GM19395 (cell line): ENCODE data around the gene LAMC3.

Experiments used
- ATAC-seq: cut with Tn5 transposase; IDR thresholded peaks from one replicate; pipeline ENCODE4 v1.9.1; 2021; ENCODE audit warnings: mild to moderate bottlenecking, moderate library complexity; ENCODE audit not compliant: unreplicated experiment

Gene LAMC3

DNA sequence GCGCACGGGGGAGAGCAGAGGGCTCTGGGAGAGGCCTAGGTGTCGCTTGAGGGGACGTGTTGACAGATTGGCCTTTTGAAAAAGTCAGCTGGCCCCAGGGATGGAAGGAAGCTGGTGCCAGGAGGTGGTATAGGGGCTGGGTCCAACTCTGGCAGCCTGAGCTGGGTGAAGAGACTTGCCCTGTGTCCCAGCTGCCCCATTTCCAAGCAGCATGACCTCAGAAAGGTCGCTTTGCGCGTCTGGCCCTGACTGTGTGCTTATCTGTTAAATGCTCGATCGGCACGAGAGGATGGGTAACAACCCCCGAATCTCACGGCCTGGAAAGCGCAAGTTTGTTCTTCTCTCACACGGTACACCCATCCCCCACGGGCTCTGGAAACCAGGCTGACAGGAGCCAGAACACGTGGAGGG, 31.2 kb upstream of the LAMC3 start:
- no peak for ATAC-seq

DNA sequence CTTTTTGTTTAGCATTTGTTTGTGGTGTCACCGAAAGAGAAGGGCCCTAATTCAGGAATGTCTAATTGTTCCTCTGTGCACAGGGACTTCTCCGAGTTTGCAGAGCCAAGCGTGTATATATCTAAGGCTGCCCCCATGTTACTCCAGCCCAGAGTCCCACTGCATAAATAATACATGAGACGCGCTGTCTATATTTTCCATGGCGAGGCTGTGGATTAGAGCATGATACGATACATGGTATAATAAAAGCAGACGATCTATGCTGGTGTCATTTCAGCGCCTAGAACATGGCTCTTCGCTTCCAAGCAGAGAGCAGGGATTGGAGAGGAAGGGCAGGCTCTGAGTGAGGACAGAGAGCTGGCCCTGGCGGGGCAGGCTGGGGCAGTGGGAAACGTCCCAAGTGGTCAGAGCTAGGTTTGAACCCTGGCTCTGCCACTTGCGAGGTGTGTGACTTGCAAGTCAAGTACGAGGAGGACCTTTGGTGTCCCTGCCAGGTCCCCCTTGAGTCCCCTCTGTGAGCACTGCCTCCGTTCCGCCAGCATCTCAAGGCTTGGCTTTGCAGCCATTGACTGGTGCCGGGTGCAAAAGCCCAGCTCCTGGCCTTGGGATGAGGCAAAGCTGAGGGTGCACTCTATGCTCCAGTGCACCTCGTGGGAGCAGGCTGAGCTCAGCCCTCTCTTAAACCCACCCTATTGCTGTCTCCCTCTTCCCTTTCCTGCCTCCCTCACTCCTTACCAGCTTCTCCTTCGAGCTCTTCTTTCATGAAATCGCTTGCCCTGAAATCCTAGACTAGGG, 29.2 kb upstream of the LAMC3 start:
- ATAC-seq, result no peak

DNA sequence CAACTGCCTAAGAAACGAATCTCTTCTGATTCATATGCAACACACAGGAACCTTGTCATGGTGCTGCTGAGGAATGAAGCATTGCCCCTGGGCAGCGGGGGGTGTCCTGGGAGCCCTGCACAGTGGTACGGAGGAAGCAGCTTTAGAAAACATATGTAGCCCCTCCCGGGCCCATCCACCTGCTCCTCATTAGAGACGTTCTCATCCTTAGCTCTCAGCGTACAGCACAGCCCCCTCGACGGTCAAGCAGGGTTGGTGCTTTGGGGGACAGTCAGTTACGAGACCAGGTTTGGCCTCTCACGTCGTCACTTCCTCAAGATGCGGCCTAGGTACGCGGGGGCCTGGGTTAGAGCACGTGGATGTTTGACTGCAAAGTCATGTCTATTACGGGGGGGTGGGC, 28.4 kb upstream of the LAMC3 start:
- ATAC-seq, result no peak

DNA sequence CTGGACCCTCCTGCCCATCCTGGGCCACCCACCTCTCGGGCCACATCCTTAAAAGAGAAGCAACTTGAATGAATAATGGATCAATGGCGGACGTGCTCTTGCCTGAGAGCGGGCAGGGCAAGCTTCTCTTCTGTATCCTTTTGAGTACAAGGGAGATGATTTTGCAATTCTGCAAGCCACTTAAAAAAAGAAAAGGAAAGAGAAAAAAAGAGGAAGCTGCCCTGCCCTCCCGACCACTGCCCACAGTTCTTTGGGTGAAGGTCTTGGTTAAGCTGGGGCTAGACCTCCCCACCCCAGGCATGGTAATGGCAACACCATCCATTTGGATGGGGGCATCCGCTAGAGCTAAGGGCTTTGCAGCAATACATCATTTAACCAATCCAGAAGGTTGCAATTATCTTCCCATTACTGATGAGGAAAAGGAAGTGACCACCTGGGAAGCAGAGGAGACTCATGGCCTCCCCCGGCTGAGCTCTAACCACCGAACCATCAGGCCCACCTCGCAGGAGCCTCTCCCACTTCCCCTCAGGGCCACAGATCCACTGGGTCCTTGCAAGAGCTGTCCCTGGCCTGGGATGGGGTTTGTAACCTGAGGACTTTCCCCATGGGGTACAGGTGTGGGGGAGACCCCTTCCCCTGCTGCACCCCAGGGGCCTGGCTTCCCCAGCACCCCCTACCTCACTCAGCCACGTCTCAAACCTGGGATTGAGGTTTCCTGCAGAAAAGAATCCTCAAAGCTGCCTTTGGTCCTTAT, 27.8 kb upstream of the LAMC3 start:
- ATAC-seq, result no peak

DNA sequence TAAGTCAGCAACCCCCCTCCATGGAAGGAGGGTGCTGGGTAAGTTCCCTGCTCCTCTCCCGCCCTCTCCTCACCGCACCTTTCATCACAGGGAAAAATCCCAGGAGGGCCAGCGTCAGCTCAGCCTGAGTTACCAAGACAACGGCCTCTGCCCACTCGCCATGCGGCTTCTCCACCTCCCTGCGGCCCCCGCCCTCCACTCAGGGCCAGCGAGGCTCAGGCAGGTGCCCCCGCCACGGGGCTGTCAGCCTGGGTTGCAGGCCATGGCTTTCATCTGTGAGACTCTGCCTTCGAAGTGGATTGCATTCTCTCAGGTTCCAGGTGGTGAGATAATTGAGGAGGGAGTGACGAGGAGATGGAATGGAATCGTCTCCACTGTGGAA, 27.2 kb upstream of the LAMC3 start:
- no peak for ATAC-seq

DNA sequence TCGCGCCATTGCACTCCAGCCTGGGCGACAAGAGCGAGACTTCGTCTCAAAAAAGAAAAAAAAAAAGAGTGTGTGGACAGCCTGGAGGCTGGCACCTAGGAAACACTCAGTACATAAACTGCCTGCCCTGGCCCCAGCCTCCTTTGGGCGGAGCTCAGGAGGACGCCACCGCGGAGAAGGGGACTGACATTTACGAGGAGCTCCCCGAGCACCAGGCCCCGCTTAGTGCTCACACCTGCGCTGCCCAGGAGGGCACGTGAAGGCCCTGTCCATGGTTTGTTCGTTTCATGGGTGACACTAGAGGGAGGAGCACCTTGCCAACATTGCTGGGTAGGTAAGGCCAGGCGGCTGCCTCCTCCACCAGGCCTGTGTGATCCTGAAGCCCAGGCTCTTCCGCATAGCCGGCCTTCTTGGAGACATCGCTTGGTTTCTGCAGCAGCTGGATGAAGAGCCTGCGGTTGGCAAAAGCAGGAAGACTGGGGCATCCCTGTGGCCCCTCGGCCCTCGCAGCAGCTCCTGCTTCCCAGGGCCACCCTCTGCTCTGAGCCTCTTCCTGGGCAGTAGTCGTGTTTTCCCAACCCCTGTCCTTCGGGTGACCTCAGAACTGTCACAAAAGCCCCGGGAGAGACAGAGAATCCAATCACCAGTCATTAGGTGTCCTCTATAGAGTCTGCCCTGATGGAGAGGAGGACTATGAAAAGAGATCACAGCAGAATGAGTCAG, 26.2 kb upstream of the LAMC3 start:
- no peak for ATAC-seq

DNA sequence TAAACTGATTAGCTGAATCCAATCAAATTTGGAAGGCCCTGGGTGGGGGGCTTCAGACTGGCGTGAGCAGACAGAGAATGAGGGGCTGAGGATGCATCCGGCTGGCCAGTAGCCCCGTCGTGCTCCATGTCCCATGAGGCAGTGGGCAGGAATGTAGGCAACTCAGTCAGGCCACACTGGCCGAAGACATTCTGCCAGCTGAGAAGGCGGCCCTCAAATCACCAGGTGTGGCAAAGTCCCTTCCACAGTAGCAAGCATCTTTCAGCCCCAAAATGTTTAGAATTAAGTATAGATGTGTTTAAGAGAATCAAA, 25.7 kb upstream of the LAMC3 start:
- ATAC-seq, result no peak

DNA sequence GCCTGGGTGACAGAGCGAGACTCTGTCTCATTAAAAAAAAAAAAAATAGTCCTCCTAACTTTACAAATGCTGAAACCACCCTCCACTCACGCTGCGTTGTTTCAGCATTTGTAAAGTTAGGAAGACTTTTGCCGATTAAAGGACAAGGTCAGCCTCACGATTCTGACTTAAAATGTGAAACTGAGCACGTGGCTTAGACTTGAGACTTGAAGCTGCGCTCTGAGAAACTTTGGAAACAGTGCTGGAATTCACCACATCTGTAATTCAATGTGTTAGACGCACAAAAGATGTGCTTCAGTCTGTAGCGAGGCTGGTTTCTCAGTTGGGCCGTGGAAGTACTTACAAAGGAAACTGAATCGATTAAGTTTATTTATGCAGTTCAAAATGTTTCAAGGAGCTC, 25.0 kb upstream of the LAMC3 start:
- ATAC-seq, result no peak

DNA sequence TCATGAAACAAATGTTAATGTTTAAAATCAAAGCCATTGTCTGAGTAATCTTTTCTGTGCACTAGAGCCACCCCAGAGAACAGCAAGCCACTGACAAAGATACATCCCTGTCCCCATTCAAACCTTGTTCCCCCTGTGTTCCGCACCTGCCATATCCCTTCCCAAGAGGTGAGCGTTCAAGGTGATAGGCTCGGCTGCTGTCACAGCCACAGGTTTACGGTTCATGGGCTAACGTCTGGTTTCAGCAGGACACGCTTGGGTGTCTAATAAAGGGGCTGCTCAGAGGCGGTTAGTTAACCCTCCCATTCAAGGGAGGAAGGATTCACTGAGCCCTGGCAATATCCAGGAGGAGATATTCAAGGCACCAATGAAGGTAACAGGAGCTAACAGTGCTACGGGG, 24.5 kb upstream of the LAMC3 start:
- no peak for ATAC-seq

DNA sequence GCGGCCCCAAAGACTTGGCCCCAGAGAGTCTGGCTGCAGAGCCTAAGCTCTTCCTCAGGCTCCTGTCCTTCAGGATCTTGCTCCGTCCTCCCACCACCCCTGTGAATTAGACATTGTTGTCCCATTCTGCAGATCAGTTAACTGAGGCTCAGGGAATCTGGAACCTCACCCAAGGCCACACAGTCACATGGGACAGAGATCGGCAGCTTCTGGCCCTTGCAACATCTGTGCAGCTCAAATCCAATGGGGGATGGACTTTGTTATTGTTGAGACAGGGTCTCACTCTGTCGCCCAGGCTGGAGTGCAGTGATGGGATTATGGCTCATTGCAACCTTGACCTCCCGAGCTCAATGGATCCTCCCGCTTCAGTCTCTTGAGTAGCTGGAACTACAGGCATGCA, 23.9 kb upstream of the LAMC3 start:
- ATAC-seq, result no peak

DNA sequence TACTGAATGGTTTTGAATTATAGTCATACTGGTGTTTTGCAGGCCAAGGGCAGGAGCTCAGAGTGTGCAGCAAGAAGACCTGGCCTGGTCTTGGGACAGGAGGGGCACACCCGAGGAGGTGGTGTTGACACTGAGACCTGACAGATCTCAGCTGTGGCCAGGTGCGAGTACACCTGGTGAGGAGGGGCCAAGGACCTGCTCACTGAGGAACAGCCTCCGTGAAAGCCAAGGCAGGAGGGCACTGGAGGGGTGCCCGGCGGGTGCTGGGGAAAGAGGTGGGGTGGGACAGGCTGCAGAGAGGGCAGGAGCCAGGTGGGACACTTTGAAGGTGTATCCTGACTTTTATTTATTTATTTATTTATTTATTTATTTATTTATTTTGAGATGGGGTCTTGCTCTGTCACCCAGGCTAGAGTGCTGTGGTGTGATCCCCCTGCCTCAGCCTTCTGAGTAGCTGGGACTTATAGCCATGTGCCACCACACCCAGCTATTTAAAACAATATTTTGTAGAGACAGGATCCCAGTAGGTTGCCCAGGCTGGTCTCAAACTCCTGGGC, 23.3 kb upstream of the LAMC3 start:
- no peak for ATAC-seq

DNA sequence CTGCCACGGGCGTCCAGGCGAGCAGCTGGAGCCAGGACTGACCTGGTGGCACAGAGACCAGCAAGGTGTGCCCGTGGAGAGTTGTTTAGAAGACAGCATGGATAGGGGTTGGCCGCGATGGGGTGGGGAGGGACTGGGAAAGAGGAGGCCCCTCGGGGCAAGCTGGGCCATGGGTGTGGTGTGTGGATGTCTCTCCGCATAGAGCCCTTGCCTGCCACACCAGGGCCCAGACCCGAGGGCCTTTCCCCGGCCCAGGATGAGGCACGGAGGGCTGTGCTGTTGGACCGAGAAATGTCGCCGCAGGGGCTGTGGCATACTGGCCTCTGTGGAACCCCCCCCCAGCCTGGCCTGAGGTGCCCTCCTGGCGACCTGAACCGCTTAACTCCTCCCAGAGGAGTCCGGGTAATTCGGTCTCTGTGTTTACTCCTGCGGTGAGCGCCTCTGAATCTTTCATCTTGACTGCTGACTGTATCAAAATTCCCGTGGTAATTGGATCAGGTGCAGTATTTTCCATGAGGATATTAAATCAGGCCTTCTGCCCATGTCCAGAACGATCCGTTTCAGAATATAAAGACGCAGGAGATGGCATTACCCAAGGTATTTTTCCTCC, 22.5 kb upstream of the LAMC3 start:
- no peak for ATAC-seq

DNA sequence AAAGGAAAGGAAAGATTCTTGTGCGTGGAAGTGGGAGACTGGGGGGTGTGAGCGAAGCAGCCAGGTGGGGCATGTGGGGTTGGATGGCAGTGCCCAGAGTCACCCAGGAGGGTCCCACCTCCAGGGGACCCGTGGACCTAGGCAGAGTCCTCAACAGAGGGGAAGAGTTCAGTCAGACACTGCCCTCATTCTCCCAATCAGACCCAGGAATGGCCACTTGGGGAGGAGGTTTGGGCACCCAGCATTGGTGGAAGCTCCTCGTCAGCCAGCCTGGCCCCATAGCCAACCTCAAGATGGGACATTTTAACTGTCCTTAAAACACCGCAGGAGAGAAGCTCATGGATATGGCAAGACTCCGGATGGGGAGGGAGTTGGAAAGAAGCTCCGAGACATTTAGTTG, 21.9 kb upstream of the LAMC3 start:
- no peak for ATAC-seq

DNA sequence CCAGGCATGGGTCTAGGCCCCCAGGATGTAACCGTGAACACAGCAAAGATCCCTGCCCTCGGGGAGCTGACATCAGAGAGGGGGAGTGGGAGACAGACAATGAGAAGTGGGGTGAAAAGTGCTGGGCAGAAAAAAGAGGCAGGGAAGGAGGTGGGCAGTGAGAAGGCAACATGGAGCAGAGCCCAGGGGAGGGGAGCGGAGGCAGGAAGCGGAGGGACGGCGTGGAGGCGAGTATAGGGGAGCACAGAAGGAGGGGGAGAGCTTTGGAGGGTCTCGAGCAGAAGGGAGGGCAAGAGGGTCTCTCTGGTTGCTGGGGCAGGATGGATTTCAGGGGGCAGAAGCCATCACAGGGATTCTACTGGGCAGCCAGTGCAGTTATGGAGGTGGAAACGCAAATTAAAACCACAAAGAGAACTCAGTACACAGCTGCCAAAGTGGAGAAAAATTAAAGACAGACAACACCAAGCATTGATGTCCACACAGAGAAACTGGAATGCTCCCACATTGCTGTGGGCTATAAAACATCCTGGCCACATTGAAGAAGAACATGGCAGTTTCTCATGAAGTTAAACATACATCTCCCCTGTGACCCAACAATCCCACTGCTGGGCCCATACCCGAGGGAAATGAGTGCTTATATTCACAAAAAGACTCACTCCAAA, 21.1 kb upstream of the LAMC3 start:
- no peak for ATAC-seq

DNA sequence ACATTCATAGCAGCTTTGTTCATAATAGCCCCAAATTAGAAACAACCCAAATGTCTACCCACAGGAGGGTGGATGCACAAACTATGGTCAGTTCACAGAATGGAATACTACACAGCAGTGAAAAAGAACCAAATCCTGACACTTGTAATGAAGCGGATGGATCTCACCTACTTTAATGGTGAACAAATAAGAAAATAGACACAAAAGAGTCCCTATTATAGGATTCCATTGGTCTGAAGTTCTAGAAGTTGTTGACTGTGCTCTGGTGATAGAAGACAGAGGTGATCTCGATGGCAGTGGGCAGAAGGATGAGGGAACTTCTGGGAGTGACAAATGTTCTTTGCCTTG, 20.6 kb upstream of the LAMC3 start:
- no peak for ATAC-seq

DNA sequence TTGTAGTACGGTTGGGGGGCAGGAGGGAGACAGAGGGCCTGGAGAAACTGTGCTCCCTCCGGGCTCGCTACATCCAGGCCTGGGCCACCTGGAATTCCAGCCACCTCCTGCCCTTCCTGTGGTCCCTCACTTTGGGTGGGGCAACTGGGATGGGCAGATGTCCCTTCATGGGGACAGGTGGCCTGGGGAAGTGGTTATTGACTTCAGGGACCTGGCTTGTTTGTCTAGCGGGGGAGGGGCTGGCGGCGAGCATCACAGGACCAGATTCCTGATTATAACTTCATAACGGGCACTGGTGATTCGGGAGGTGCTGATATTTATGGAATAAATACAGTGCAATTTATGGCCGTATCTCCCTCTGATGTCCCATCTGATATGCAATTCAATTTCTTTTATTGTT, 20.1 kb upstream of the LAMC3 start:
- no peak for ATAC-seq

DNA sequence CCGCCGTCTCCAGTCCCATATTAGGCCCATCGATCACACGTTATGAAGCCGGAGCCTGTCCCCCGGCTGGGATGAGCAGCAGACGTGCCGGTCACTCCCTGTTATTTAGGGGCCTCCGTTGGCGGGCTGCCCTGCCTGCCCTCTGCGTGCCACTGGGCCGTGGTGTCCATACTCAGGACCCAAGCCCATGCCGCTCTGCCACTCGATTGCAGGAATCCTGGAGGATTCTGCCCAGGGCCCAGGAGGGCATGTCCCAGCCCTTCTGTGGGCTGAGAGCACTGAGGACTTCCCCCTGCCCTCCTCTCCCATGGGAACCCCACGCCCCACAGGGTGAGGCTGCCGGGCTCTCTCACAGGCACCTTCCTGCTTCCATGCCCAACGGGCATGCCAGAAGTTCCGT, 19.6 kb upstream of the LAMC3 start:
- no peak for ATAC-seq

DNA sequence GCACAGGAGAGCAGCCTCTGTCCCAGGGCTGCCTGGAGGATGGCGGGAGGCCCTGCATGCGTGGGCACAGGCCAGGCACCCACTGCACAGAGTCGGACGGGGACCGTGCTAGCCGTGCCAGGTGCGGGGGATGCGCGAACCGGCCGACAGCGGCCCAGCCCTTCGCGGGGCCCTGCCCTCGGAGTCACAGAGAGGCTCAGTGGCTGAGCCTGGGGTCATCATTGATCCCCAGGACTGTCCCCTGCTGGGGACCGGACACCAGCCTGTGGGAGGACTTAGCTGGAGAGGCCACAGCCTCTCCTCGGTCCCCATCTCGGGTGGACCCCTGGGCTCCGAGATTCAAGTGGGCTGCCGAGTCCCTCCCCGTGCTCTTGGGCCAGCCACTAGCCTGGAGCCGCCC, 19.1 kb upstream of the LAMC3 start:
- ATAC-seq, result no peak

DNA sequence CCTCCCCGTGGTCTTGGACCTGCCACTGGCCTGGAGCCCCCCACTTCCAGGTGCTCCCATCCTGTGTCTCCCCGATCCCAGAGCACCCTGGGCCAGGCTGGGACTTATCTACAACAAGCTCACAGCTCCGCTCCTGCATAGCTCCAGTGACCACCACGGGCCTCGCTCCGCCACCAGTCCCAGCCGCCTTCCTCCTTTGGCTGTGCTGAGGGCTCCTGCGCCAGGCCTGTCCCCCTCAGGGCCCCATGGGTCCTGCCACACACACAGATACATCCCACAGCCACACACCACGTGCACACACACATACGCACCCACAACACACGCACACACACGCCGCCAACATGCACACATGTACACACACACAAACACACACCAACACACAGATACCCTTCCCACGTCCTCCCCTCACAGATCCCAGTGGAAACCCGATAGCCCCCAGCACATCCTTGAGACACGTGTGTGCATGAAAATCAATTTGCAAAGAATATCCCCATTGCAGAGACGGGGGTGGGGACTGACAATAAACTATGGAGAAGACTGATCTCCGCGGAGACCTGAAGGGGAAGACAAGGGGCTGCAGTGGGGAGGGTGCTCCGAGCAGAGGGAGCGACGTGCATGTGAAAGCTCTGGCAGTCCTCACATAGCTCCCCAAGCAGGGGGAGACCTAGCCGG, 18.5 kb upstream of the LAMC3 start:
- ATAC-seq, result no peak

DNA sequence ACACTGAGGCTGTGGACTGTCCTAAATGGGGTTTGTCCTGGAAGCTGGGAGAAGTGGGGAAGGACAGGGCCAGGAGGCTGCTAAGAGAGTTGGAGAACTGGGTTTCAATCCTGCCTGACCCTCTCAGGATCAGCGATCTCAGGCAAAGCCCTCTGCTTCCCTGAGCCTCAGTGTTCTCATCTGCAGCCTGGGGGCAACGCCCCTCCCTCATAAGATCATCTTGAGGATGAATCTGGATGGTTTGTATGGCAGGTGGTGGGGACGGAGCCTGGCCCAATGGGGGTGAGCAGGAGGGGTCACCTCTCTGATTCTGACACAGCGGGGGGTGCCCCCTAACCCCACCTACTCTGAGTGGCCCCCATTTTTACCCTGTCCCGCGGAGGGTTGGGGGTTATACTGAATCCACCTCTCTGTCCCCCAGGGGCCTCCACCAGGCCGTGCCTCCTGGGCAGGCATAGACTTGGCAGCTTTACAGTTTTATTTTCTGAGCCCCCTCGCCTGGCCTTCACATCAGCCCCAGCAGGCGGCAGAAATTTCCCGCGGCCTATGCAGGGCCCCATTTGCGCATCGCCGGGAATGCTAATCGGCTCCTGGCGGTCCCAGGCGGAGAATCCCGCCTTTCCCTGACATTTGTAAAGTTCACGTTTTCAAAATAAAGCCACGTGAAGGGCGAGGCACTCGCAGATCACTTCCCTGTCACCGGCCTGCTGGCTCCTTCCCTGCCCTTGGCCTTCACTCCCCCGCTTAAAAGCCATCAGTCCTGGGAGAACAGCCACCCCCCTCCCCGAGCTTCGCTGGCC, 17.8 kb upstream of the LAMC3 start:
- ATAC-seq, result no peak
